Endothelial cell of umbilical vein (primary cell): Measurements from ENCODE around the gene BIN1. TPM values are rescaled to one million over a fixed set of nuclear protein-coding genes. Genes with fewer than 3 reads are reported as not detected.
A peak's percentile ranks its signal among the peaks of the same experiment; 100 is the strongest.

Experiments
- BruUV-seq: library from RNA; stranded (reverse); fragments of 400-500 nt; replicated peaks from 2 replicates; lab custom pipeline; 2021; lab: Mats Ljungman, UMichigan
- CTCF ChIA-PET: fragments of 300-600, 350-600 bp; sonication (Branson Sonifier 250); formaldehyde crosslinking; loops from one replicate; lab custom pipeline; 2021; ENCODE audit warnings: antibody characterized with exemption, inconsistent platforms; lab: Charles Lee
- POLR2A ChIA-PET: fragments of 300-600, 350-600 bp; sonication (Branson Sonifier 250); formaldehyde crosslinking; loops from one replicate; lab custom pipeline; 2021; ENCODE audit warnings: antibody characterized with exemption, inconsistent platforms; lab: Charles Lee
- DNase-seq: peaks from one replicate; pipeline ENCODE4 v3.0.0-alpha.2; 2011; ENCODE audit warnings: low read depth, low spot score
- FAIRE-seq: peaks from 2 replicates; lab custom pipeline; 2011; peaks lifted over from hg19 to GRCh38; lab: Jason Lieb, UNC
- H2AFZ ChIP-seq: 2 replicates; pipeline ENCODE4 v1.6.0; 2012; ENCODE audit warnings: low read depth, low read length, control low read depth, inconsistent platforms
- H3K27ac ChIP-seq: 2 replicates; pipeline ENCODE4 v1.5.1; 2011; ENCODE audit warnings: low read depth, mild to moderate bottlenecking, control low read depth, low read length, moderate library complexity; ENCODE audit not compliant: insufficient read depth
- H3K27me3 ChIP-seq, 2 experiments: 2 replicates each; pipeline versions ENCODE4 v1.6.0 to v1.6.1; 2011; ENCODE audit warnings: low read length in 2 of 2, mixed read lengths in 1 of 2; ENCODE audit not compliant: control insufficient read depth in 2 of 2, insufficient read depth in 2 of 2
- H3K36me3 ChIP-seq, 2 experiments: 2 replicates in 1 of 2; 3 replicates in 1 of 2; pipeline ENCODE4 v1.5.1; 2011; ENCODE audit warnings: low read length in 2 of 2, mild to moderate bottlenecking in 1 of 2, moderate library complexity in 1 of 2; ENCODE audit not compliant: control insufficient read depth in 2 of 2, insufficient read depth in 2 of 2; ENCODE audit errors: extremely low read depth in 1 of 2
- H3K4me1 ChIP-seq: 3 replicates; pipeline ENCODE4 v1.5.1; 2011; ENCODE audit warnings: mild to moderate bottlenecking, low read length; ENCODE audit not compliant: control insufficient read depth, insufficient read depth; ENCODE audit errors: extremely low read depth
- H3K4me2 ChIP-seq: 2 replicates; pipeline ENCODE4 v1.6.1; 2011; ENCODE audit warnings: low read length, control low read depth, mixed read lengths; ENCODE audit not compliant: insufficient read depth
- H3K4me3 ChIP-seq, 3 experiments: fragments of 200-600 bp in 1 of 3; sonication (generic), shearing (Covaris generic) in 1 of 3; replicated peaks in 1 of 3; 2 replicates each; pipeline ENCODE4 v1.5.1; 2011 to 2016; ENCODE audit warnings: control low read depth in 3 of 3, low read length in 3 of 3, mild to moderate bottlenecking in 2 of 3, inconsistent platforms in 1 of 3, low read depth in 1 of 3, moderate library complexity in 1 of 3; ENCODE audit not compliant: insufficient read depth in 1 of 3
- H3K79me2 ChIP-seq: 2 replicates; pipeline ENCODE4 v1.6.0; 2012; ENCODE audit warnings: low read length, inconsistent platforms; ENCODE audit not compliant: control insufficient read depth, insufficient read depth
- H3K9ac ChIP-seq: replicated peaks from 2 replicates; pipeline ENCODE3; 2011; ENCODE audit warnings: low read length, control low read depth; ENCODE audit not compliant: insufficient read depth; ENCODE audit errors: extremely low read depth
- H3K9me1 ChIP-seq: replicated peaks from 3 replicates; pipeline ENCODE4 v1.6.0; 2011; ENCODE audit warnings: mild to moderate bottlenecking, low read length; ENCODE audit not compliant: control insufficient read depth, insufficient read depth; ENCODE audit errors: extremely low read depth
- H3K9me3 ChIP-seq: replicated peaks from 2 replicates; pipeline ENCODE4 v1.5.1; 2012; ENCODE audit warnings: low read length, inconsistent platforms; ENCODE audit not compliant: control insufficient read depth, insufficient read depth
- H4K20me1 ChIP-seq: replicated peaks from 2 replicates; pipeline ENCODE3; 2011; ENCODE audit warnings: mild to moderate bottlenecking, low read length; ENCODE audit not compliant: control insufficient read depth, insufficient read depth; ENCODE audit errors: extremely low read depth
- EZH2 ChIP-seq: IDR thresholded peaks from 2 replicates; pipeline ENCODE4 v1.6.1; 2012; ENCODE audit warnings: borderline replicate concordance, low read depth, mild to moderate bottlenecking, moderate library complexity, low read length, inconsistent platforms; ENCODE audit not compliant: severe bottlenecking
- GATA2 ChIP-seq: IDR thresholded peaks from 2 replicates; pipeline ENCODE4 v1.7.0; 2011; ENCODE audit warnings: low read depth, mild to moderate bottlenecking, moderate library complexity, mixed read lengths, low read length; ENCODE audit not compliant: insufficient read length, insufficient read depth
- JUN ChIP-seq: IDR thresholded peaks from 2 replicates; pipeline ENCODE4 v1.6.1; 2011; ENCODE audit warnings: borderline replicate concordance, low read depth; ENCODE audit not compliant: insufficient read length, insufficient read depth
- MAX ChIP-seq: IDR thresholded peaks from 2 replicates; pipeline ENCODE4 v1.6.1; 2011; ENCODE audit not compliant: insufficient read depth, insufficient read length
- MYC ChIP-seq: IDR thresholded peaks from one replicate; pipeline ENCODE4 v1.6.1; 2011; ENCODE audit warnings: mild to moderate bottlenecking, low read depth, low read length
- POLR2A ChIP-seq: IDR thresholded peaks from 2 replicates; pipeline ENCODE4 v1.6.1; 2012; ENCODE audit warnings: low read depth, mild to moderate bottlenecking, control low read depth, low read length
- POLR2AphosphoS5 ChIP-seq: IDR thresholded peaks from 2 replicates; pipeline ENCODE4 v1.6.1; 2012; ENCODE audit warnings: low read depth, mild to moderate bottlenecking, control low read depth, low read length, moderate library complexity; ENCODE audit not compliant: insufficient read depth
- dilution Hi-C: fragments of 300-500 bp; cut with MboI; formaldehyde crosslinking; loops from one replicate; pipeline ENCODE4 v1.15.0; 2019; ENCODE audit warnings: low sequenced_read_pairs; ENCODE audit not compliant: extremely low pct_ligation_motif_present
- intact Hi-C: fragments of 100-400 bp; cut with micrococcal nuclease; formaldehyde crosslinking; loops from one replicate; pipeline ENCODE4 v1.10.0; 2022
- polyA plus RNA-seq, 4 experiments: library from polyadenylated mRNA; depleted of rRNA in 3 of 4; stranded (reverse) in 3 of 4; unstranded in 1 of 4; fragments of >200 nt; gene quantifications; 2 replicates each; pipeline versions ENCODE4 v1.2.1 to v1.2.3, GENCODE V29; 2011 to 2012; ENCODE audit warnings: missing spikeins in 1 of 4
- total RNA-seq: library from RNA; stranded (reverse); gene quantifications from 2 replicates; pipeline ENCODE4 v1.2.3, GENCODE V29; 2021

BIN1 gene
- total and polyA plus RNA-seq, 2 donors (not counting 3 experiments of a cell fraction or from before 2014, with no cell fraction given) = 26.3 to 36.9 TPM

GRCh38 chr2:127087791-127088495 lies 19.0 kb downstream of the BIN1 start:
- intact Hi-C loops (loop anchor here (1.0 to 2.0 kb wide), 2 partner anchors 19 to 23 kb away; partner anchors contain the start of gene BIN1), dilution Hi-C loops (no loop called here)
- H3K4me3 ChIP-seq = no peak overlapping the region
- H3K4me2 ChIP-seq = no peak overlapping the region
- FAIRE-seq (no peak), DNase-seq (no peak)
- no peaks in the 10 kb centered on the region for H4K20me1 ChIP-seq
- H3K9ac ChIP-seq = no peak overlapping the region
- peaks cover 5% of the 10 kb centered on the region for H3K79me2 ChIP-seq
- H2AFZ ChIP-seq = no peak overlapping the region
- no peaks in the 10 kb centered on the region for H3K9me1 ChIP-seq
- H3K36me3 ChIP-seq = no peaks in the 10 kb centered on the region
- no peaks in the 10 kb centered on the region for H3K9me3 ChIP-seq
- H3K27me3 ChIP-seq = no peaks in the 10 kb centered on the region
- BruUV-seq = no TSS peak
- ChIA-PET POLR2A (no interaction called here), CTCF (interaction anchor here (0.9 to 1.9 kb wide), 7 partner anchors 8 to 116 kb away, joined by 3 to 11 read pairs (median 4); partner anchors contain the start of gene BIN1)
- H3K4me1 ChIP-seq = peaks cover 26% of the 10 kb centered on the region
- H3K27ac ChIP-seq = no peak overlapping the region
- TF ChIP-seq EZH2 (no peak), GATA2 (no peak)

GRCh38 chr2:127086990-127087790 lies 19.8 kb downstream of the BIN1 start:
- dilution Hi-C loops = no loop called here
- Histone ChIP-seq H4K20me1 (no peaks in the 10 kb centered on the region), H3K27me3 (no peaks in the 10 kb centered on the region), H3K4me1 (peaks cover 26% of the 10 kb centered on the region), H3K36me3 (no peaks in the 10 kb centered on the region), H3K9ac (no peak overlapping the region), H2AFZ (peak overlapping the region; percentile 67), H3K9me1 (no peaks in the 10 kb centered on the region), H3K9me3 (no peaks in the 10 kb centered on the region), H3K27ac (peak overlapping the region; percentile 29), H3K4me2 (peak overlapping the region; percentile 53), H3K4me3 (no peak overlapping the region), H3K79me2 (peaks cover 5% of the 10 kb centered on the region)
- POLR2A ChIA-PET = interaction anchor here (0.8 kb wide), 1 partner anchor 25 kb away, joined by 6 read pairs; no protein-coding TSS in a partner anchor
- no TSS peak for BruUV-seq
- peak; percentile 63 for TF ChIP-seq POLR2AphosphoS5
- TF ChIP-seq EZH2 = no peak
- no peak for TF ChIP-seq GATA2
- TF ChIP-seq MAX = no peak
- TF ChIP-seq JUN = no peak
- TF ChIP-seq MYC = no peak
- TF ChIP-seq POLR2A = no peak
- DNase-seq = peak; percentile 75
- intact Hi-C loops = loop anchor here (1.0 to 2.0 kb wide), 2 partner anchors 20 to 22 kb away; partner anchors contain the start of gene BIN1
- peak; percentile 50 for FAIRE-seq
- CTCF ChIA-PET = interaction anchor here (0.6 to 1.9 kb wide), 8 partner anchors 9 to 115 kb away, joined by 3 to 11 read pairs (median 4); partner anchors contain the start of gene BIN1
